ENCODE measurements around the gene PLAGL2. TPM values are rescaled to one million over a fixed set of nuclear protein-coding genes. Genes with fewer than 3 reads are reported as not detected.

Gene PLAGL2
- total and polyA plus RNA-seq, 10 donors: 2.2 to 16.6 (median 12.1) TPM

DNA sequence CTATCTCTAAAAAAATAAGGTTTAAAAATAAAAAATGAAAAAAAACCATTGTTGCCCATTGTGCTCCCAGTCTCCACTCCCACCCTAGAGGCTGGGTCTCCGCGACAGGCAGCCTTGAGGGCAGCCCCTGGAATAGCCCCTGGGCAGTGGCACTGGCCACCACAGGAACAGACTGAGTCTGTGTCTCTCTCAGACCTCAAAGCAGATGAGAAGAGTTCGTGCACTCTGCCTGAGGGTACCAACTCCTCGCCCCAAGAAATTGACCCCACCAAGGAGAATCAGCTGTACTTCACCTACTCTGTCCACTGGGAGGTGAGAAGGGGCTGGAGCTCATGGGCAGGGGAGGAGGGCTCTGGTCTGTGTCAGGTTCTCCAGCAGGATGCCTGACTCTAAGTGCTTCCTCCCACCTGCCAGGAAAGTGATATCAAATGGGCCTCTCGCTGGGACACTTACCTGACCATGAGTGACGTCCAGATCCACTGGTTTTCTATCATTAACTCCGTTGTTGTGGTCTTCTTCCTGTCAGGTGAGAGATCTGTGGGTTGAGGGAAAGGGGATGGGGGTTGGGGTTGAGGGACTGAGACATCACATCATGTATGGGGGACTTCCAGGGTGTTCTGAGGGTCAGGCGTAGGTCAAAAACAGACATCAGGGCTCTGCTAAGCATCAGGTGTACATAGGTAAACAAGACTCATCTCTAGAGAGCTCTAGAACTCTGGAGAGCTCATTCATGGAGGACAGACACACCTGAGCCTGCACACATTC lies 62.5 kb downstream of the PLAGL2 start:
- peaks cover 3 to 100% (median 93%) of the 10 kb centered on the region in 6 donors for H3K36me3 ChIP-seq
- H3K27ac ChIP-seq: no peak overlapping the region
- peak; percentile 23 for DNase-seq
- no peak for TF ChIP-seq POLR2A (IDR thresholded peaks at IDR 0.05)
- TF ChIP-seq, protein P1, sequence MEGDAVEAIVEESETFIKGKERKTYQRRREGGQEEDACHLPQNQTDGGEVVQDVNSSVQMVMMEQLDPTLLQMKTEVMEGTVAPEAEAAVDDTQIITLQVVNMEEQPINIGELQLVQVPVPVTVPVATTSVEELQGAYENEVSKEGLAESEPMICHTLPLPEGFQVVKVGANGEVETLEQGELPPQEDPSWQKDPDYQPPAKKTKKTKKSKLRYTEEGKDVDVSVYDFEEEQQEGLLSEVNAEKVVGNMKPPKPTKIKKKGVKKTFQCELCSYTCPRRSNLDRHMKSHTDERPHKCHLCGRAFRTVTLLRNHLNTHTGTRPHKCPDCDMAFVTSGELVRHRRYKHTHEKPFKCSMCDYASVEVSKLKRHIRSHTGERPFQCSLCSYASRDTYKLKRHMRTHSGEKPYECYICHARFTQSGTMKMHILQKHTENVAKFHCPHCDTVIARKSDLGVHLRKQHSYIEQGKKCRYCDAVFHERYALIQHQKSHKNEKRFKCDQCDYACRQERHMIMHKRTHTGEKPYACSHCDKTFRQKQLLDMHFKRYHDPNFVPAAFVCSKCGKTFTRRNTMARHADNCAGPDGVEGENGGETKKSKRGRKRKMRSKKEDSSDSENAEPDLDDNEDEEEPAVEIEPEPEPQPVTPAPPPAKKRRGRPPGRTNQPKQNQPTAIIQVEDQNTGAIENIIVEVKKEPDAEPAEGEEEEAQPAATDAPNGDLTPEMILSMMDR (IDR thresholded peaks at IDR 0.05 in 8 of 11, conservative IDR thresholded peaks at IDR 0.05 in 3 of 11): no peak
- no peak for TF ChIP-seq POLR2AphosphoS5 (IDR thresholded peaks at IDR 0.05)
- no peak overlapping the region for H3K4me3 ChIP-seq
- WGBS, 5 donors: 88 to 97% (median 92%) methylated on average over 8 of the region's 8 CpGs
- intact Hi-C loops (cut with DNase I; ENCODE audit: low total_unique reads): no loop called here
- no peaks in the 10 kb centered on the region for H3K4me1 ChIP-seq
- no peaks in the 10 kb centered on the region for H3K9me3 ChIP-seq
- H3K27me3 ChIP-seq (replicated peaks in 1 of 7): no peaks in the 10 kb centered on the region

DNA sequence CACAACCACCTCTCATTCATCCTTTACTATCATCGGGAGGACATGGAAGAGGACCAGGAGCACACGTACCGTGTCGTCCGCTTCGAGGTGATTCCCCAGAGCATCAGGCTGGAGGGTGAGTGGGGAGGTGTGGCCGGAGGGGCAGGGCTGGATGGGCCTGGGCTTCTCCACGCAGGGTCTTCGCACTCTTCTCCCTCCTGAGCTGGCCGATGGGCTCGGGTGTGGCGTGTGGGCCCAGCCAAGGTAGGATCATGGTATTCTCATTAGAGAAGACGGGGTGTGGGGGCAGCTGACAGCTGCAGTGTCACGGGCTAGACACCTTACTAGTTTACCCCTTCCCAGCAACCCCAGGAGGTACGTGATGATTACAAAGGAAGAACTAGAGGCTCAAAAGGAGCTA lies 64.6 kb downstream of the PLAGL2 start:
- Histone ChIP-seq H3K4me3 (no peak overlapping the region), H3K27me3 (replicated peaks in 1 of 7) (no peaks in the 10 kb centered on the region), H3K9me3 (no peaks in the 10 kb centered on the region), H3K4me1 (no peaks in the 10 kb centered on the region), H3K36me3 (peaks cover 3 to 100% (median 96%) of the 10 kb centered on the region in 6 donors), H3K27ac (no peak overlapping the region)
- peak; percentile 25 for DNase-seq
- WGBS, 5 donors: 95 to 99% (median 97%) methylated on average over 13 to 15 of the region's 15 CpGs
- no peak for TF ChIP-seq POLR2AphosphoS5 (IDR thresholded peaks at IDR 0.05)
- no peak for TF ChIP-seq POLR2A (IDR thresholded peaks at IDR 0.05)
- TF ChIP-seq, protein P1 (IDR thresholded peaks at IDR 0.05 in 8 of 11, conservative IDR thresholded peaks at IDR 0.05 in 3 of 11): no peak
- intact Hi-C loops (cut with DNase I; ENCODE audit: low total_unique reads): no loop called here

Other genes starting within 250 kb of the PLAGL2 start
- gene XKR7, start 239.6 kb downstream of the PLAGL2 start, total RNA-seq: under 1 TPM in 5 of 7 donors, not detected in 2; 0.07 to 0.21 (median 0.09) TPM
- under 1 TPM; 0.02 to 0.03 (median 0.02) TPM for gene XKR7, start 239.6 kb downstream of the PLAGL2 start, polyA plus RNA-seq
- 100 to 1,000 TPM in 5 of 7 donors, 10 to 100 TPM in 2; 64.8 to 186 (median 138) TPM for gene CCM2L, start 197.3 kb downstream of the PLAGL2 start, total RNA-seq
- 100 to 1,000 TPM in 1 of 3 donors, 10 to 100 TPM in 2; 27.6 to 158 (median 71.1) TPM for gene CCM2L, start 197.3 kb downstream of the PLAGL2 start, polyA plus RNA-seq
- 100 to 1,000 TPM; 139 to 341 (median 155) TPM for gene HCK, start 155.5 kb downstream of the PLAGL2 start, total RNA-seq
- 10 to 100 TPM; 44.3 to 76.4 (median 53.0) TPM for gene HCK, start 155.5 kb downstream of the PLAGL2 start, polyA plus RNA-seq
- gene TM9SF4, start 98.0 kb downstream of the PLAGL2 start, total RNA-seq: 10 to 100 TPM; 33.6 to 58.3 (median 42.7) TPM
- gene TM9SF4, start 98.0 kb downstream of the PLAGL2 start, polyA plus RNA-seq: 10 to 100 TPM; 12.0 to 13.7 (median 13.3) TPM
- gene POFUT1, start 137 bp upstream of the PLAGL2 start, total RNA-seq: 10 to 100 TPM; 19.5 to 26.3 (median 21.5) TPM
- gene POFUT1, start 137 bp upstream of the PLAGL2 start, polyA plus RNA-seq: 1 to 10 TPM; 3.8 to 7.5 (median 4.7) TPM
- gene KIF3B, start 69.9 kb upstream of the PLAGL2 start, total RNA-seq: 10 to 100 TPM; 19.2 to 25.9 (median 23.9) TPM
- gene KIF3B, start 69.9 kb upstream of the PLAGL2 start, polyA plus RNA-seq: 1 to 10 TPM; 3.8 to 7.3 (median 4.7) TPM
- gene ASXL1, start 150.6 kb upstream of the PLAGL2 start, total RNA-seq: 100 to 1,000 TPM in 4 of 7 donors, 10 to 100 TPM in 3; 88.2 to 149 (median 101) TPM
- gene ASXL1, start 150.6 kb upstream of the PLAGL2 start, polyA plus RNA-seq: 10 to 100 TPM; 14.1 to 33.6 (median 29.4) TPM